Tibial nerve (tissue), 4 donors: ENCODE results near the gene GABBR2. TPM values are rescaled to one million over a fixed set of nuclear protein-coding genes. Genes with fewer than 3 reads are reported as not detected.

Experiments used
- DNase-seq, 2 donors: peaks; one replicate each; pipeline ENCODE4 v3.0.0-alpha.2; 2019; ENCODE audit warnings: low spot score in 2 of 2
- H3K27ac ChIP-seq, 4 donors: fragments of 200-600 bp; sonication (generic) in 3 of 4; one replicate each; pipeline ENCODE4 v1.5.1; 2017 to 2019; ENCODE audit warnings: mild to moderate bottlenecking in 1 of 4
- H3K27me3 ChIP-seq, 2 donors: fragments of 200-600 bp; sonication (generic) in 1 of 2; one replicate each; pipeline versions ENCODE4 v1.5.1 to v1.6.0; 2017 to 2019
- H3K36me3 ChIP-seq, 3 donors: fragments of 200-600 bp; sonication (generic); one replicate each; pipeline ENCODE4 v1.5.1; 2018 to 2019
- H3K4me1 ChIP-seq, 4 donors: fragments of 200-600 bp; sonication (generic) in 3 of 4; one replicate each; pipeline ENCODE4 v1.5.1; 2017 to 2019
- H3K4me3 ChIP-seq, 4 donors: fragments of 200-600 bp; sonication (generic) in 3 of 4; one replicate each; pipeline ENCODE4 v1.5.1; 2017 to 2019; ENCODE audit warnings: mild to moderate bottlenecking in 1 of 4, moderate library complexity in 1 of 4
- H3K9me3 ChIP-seq, 4 donors: fragments of 200-600 bp; sonication (generic) in 3 of 4; one replicate each; pipeline ENCODE4 v1.5.1; 2017 to 2019
- CTCF ChIP-seq, 5 experiments: fragments of 200-600 bp in 3 of 5; fragments of 450-650 bp in 2 of 5; sonication (generic) in 3 of 5; IDR thresholded peaks; one replicate each; pipeline ENCODE4 v1.5.1; 2016 to 2019; ENCODE audit warnings: antibody characterized with exemption in 5 of 5, mild to moderate bottlenecking in 3 of 5, moderate library complexity in 2 of 5
- EP300 ChIP-seq, 2 donors: sonication (generic); formaldehyde crosslinking; IDR thresholded peaks; one replicate each; pipeline ENCODE4 v1.6.1; 2017; ENCODE audit warnings: antibody characterized with exemption in 2 of 2, mild to moderate bottlenecking in 1 of 2
- POLR2A ChIP-seq, 2 donors: fragments of 450-650 bp; IDR thresholded peaks; one replicate each; pipeline ENCODE4 v1.6.1; 2017; ENCODE audit warnings: antibody characterized with exemption in 2 of 2, mild to moderate bottlenecking in 2 of 2, moderate library complexity in 2 of 2
- WGBS, 2 donors: methylation state at CpG; one replicate each; pipeline ENCODE4 v1.1.5; 2018; 5-methylcytosine and 5-hydroxymethylcytosine counted together
- total RNA-seq, 4 donors: library from RNA; depleted of rRNA; stranded (reverse); fragments of >200 nt; gene quantifications; one replicate each; pipeline ENCODE4 v1.1.0, GENCODE V29; 2016

Gene GABBR2
- total RNA-seq, 4 donors from 2014 or later, result 0.20 to 0.22 TPM; not detected in 2

GRCh38 chr9:98596486-98596885 lies 112.2 kb downstream of the GABBR2 start:
- no peaks in the 10 kb centered on the region for H3K4me1 ChIP-seq
- 44 to 48% methylated on average over 7 of the region's 7 CpGs for WGBS, 2 donors
- no peak for TF ChIP-seq CTCF (IDR thresholded peaks at IDR 0.05)
- TF ChIP-seq EP300 (IDR thresholded peaks at IDR 0.05), result no peak
- no peak for TF ChIP-seq POLR2A (IDR thresholded peaks at IDR 0.05)
- no peaks in the 10 kb centered on the region for H3K27me3 ChIP-seq
- no peaks in the 10 kb centered on the region for H3K36me3 ChIP-seq
- no peaks in the 10 kb centered on the region for H3K9me3 ChIP-seq
- no peak for DNase-seq
- H3K27ac ChIP-seq, result no peak overlapping the region
- no peak overlapping the region for H3K4me3 ChIP-seq

GRCh38 chr9:98594546-98595160 lies 114.1 kb downstream of the GABBR2 start:
- no peaks in the 10 kb centered on the region for H3K9me3 ChIP-seq
- WGBS, 2 donors, result 71 to 81% methylated on average over 11 of the region's 11 CpGs
- no peak for TF ChIP-seq EP300 (IDR thresholded peaks at IDR 0.05)
- TF ChIP-seq CTCF (IDR thresholded peaks at IDR 0.05), result no peak
- no peak for TF ChIP-seq POLR2A (IDR thresholded peaks at IDR 0.05)
- no peaks in the 10 kb centered on the region for H3K4me1 ChIP-seq
- no peak overlapping the region for H3K27ac ChIP-seq
- H3K4me3 ChIP-seq, result no peak overlapping the region
- H3K36me3 ChIP-seq, result no peaks in the 10 kb centered on the region
- peaks cover 0 to 5% of the 10 kb centered on the region in 2 donors for H3K27me3 ChIP-seq
- DNase-seq, result no peak

- Histone ChIP-seq H3K9me3 (no peaks in the 10 kb centered on the region), H3K4me3 (no peak overlapping the region), H3K36me3 (no peaks in the 10 kb centered on the region), H3K4me1 (no peaks in the 10 kb centered on the region), H3K27ac (no peak overlapping the region), H3K27me3 (peaks cover 0 to 5% of the 10 kb centered on the region in 2 donors)
- 72 to 80% methylated on average over 15 of the region's 15 CpGs for WGBS, 2 donors
- no peak for DNase-seq
- no peak for TF ChIP-seq POLR2A (IDR thresholded peaks at IDR 0.05)
- TF ChIP-seq CTCF (IDR thresholded peaks at IDR 0.05), result no peak
- no peak for TF ChIP-seq EP300 (IDR thresholded peaks at IDR 0.05)
These were observed 115.1 kb downstream of the GABBR2 start for GRCh38 chr9:98593354-98594253.

- no peak for DNase-seq
- Histone ChIP-seq H3K27me3 (peaks cover 0 to 5% of the 10 kb centered on the region in 2 donors), H3K4me3 (no peak overlapping the region), H3K36me3 (no peaks in the 10 kb centered on the region), H3K9me3 (no peaks in the 10 kb centered on the region), H3K4me1 (no peaks in the 10 kb centered on the region), H3K27ac (no peak overlapping the region)
- WGBS, 2 donors, result 88 to 90% methylated on average over 3 of the region's 3 CpGs
- TF ChIP-seq POLR2A (IDR thresholded peaks at IDR 0.05) (no peak), CTCF (IDR thresholded peaks at IDR 0.05) (no peak), EP300 (IDR thresholded peaks at IDR 0.05) (no peak)
These were observed 117.0 kb downstream of the GABBR2 start for GRCh38 chr9:98591696-98592095.

- no peak for DNase-seq
- Histone ChIP-seq H3K36me3 (no peaks in the 10 kb centered on the region), H3K9me3 (no peaks in the 10 kb centered on the region), H3K4me1 (no peaks in the 10 kb centered on the region), H3K27ac (no peak overlapping the region), H3K4me3 (no peak overlapping the region), H3K27me3 (peaks cover 0 to 5% of the 10 kb centered on the region in 2 donors)
- no peak for TF ChIP-seq EP300 (IDR thresholded peaks at IDR 0.05)
- TF ChIP-seq POLR2A (IDR thresholded peaks at IDR 0.05), result no peak
- TF ChIP-seq CTCF (IDR thresholded peaks at IDR 0.05), result no peak
- 73 to 78% methylated on average over 3 of the region's 3 CpGs for WGBS, 2 donors
These were observed 118.6 kb downstream of the GABBR2 start for GRCh38 chr9:98590101-98590500.
